Measurements from ENCODE around the gene USP30.

The USP30 gene

GRCh38 chr12:109097435-109098182 is 45.2 kb downstream of the USP30 start, which contains the start of gene UNG:
Gene UNG, plus strand, starts transcription at chr12:109097597. Its CDS starts 83 bp downstream, at chr12:109097680.
- peak; percentile 94 to 95 for DNase-seq (ENCODE audit: low read depth in 1 of 2, low spot score in 1 of 2)

- no peak for DNase-seq (ENCODE audit: low read depth in 1 of 2, low spot score in 1 of 2)
These were observed 45.8 kb downstream of the USP30 start for GRCh38 chr12:109098183-109098604.

GRCh38 chr12:109098651-109099050 is 46.3 kb downstream of the USP30 start:
- DNase-seq (ENCODE audit: low read depth in 1 of 2, low spot score in 1 of 2) = no peak

- DNase-seq (ENCODE audit: low read depth in 1 of 2, low spot score in 1 of 2) = no peak
These were observed 47.1 kb downstream of the USP30 start for GRCh38 chr12:109099431-109100020.

GRCh38 chr12:109100741-109101140 is 48.4 kb downstream of the USP30 start:
- no peak for DNase-seq (ENCODE audit: low read depth in 1 of 2, low spot score in 1 of 2)

GRCh38 chr12:109102491-109102890 is 50.1 kb downstream of the USP30 start:
- DNase-seq (ENCODE audit: low read depth in 1 of 2, low spot score in 1 of 2) = no peak

GRCh38 chr12:109105176-109105575 is 52.8 kb downstream of the USP30 start:
- no peak for DNase-seq (ENCODE audit: low read depth in 1 of 2, low spot score in 1 of 2)

GRCh38 chr12:109109746-109110350 is 57.5 kb downstream of the USP30 start:
- DNase-seq (ENCODE audit: low read depth in 1 of 2, low spot score in 1 of 2) = no peak

GRCh38 chr12:109110988-109111495 is 58.7 kb downstream of the USP30 start:
- peak; percentile 22 to 26 for DNase-seq (ENCODE audit: low read depth in 1 of 2, low spot score in 1 of 2)

GRCh38 chr12:109112720-109113465 is 60.5 kb downstream of the USP30 start:
- no peak for DNase-seq (ENCODE audit: low read depth in 1 of 2, low spot score in 1 of 2)

GRCh38 chr12:109113661-109114321 is 61.4 kb downstream of the USP30 start:
- no peak for DNase-seq (ENCODE audit: low read depth in 1 of 2, low spot score in 1 of 2)

- no peak for DNase-seq (ENCODE audit: low read depth in 1 of 2, low spot score in 1 of 2)
These were observed 62.3 kb downstream of the USP30 start for GRCh38 chr12:109114644-109115043.

GRCh38 chr12:109115404-109115757 is 63.0 kb downstream of the USP30 start:
- no peak for DNase-seq (ENCODE audit: low read depth in 1 of 2, low spot score in 1 of 2)

- DNase-seq (ENCODE audit: low read depth in 1 of 2, low spot score in 1 of 2) = no peak
These were observed 63.6 kb downstream of the USP30 start, which contains the start of gene ACACB for GRCh38 chr12:109115758-109116610. Gene ACACB, plus strand, starts transcription at chr12:109116587. Its CDS starts 22,819 bp downstream, at chr12:109139406.

- DNase-seq (ENCODE audit: low read depth in 1 of 2, low spot score in 1 of 2) = no peak
These were observed 64.2 kb downstream of the USP30 start for GRCh38 chr12:109116611-109116949.

GRCh38 chr12:109120095-109120494 is 67.7 kb downstream of the USP30 start:
- DNase-seq (ENCODE audit: low read depth in 1 of 2, low spot score in 1 of 2) = no peak

- no peak for DNase-seq (ENCODE audit: low read depth in 1 of 2, low spot score in 1 of 2)
These were observed 68.2 kb downstream of the USP30 start for GRCh38 chr12:109120557-109120956.

- DNase-seq (ENCODE audit: low read depth in 1 of 2, low spot score in 1 of 2) = no peak
These were observed 69.0 kb downstream of the USP30 start for GRCh38 chr12:109121346-109121880.

- DNase-seq (ENCODE audit: low read depth in 1 of 2, low spot score in 1 of 2) = no peak
These were observed 72.7 kb downstream of the USP30 start for GRCh38 chr12:109124878-109125648.

All from stimulated activated CD4-positive, alpha-beta T cell treated with anti-CD3 and anti-CD28 coated beads, Interleukin-15, amount 100 ng/mL, for 1 hour (primary cell).